Natural killer cell (primary cell): Measurements from ENCODE around the gene NPM1. TPM values are rescaled to one million over a fixed set of nuclear protein-coding genes. Genes with fewer than 3 reads are reported as not detected.
"Not testable (repeated sequence)": the region's sequence is repeated elsewhere in the genome, so short reads cannot be mapped to it uniquely, and the experiment has no call there.

ENCODE experiments used
- ATAC-seq, 3 donors: fragments of 150-1000 bp in 2 of 3; fragments of 200-7000 bp in 1 of 3; cut with Tn5 transposase; 1 replicate in 1 of 3; 2 replicates in 2 of 3; pipeline ENCODE4 v1.10.0; 2021; ENCODE audit warnings: mild to moderate bottlenecking in 2 of 3, moderate library complexity in 2 of 3
- DNase-seq, 2 donors: peaks; one replicate each; pipeline versions ENCODE4 v3.0.0 to v3.0.0-alpha.2; 2013 to 2021; ENCODE audit warnings: mixed read lengths in 1 of 2
- H3K27ac ChIP-seq: one replicate; pipeline ENCODE4 v1.5.1; 2013; ENCODE audit warnings: mild to moderate bottlenecking, low read length
- H3K27me3 ChIP-seq: one replicate; pipeline ENCODE4 v1.6.1; 2013; ENCODE audit warnings: low read length; ENCODE audit not compliant: control insufficient read depth, insufficient read depth
- H3K36me3 ChIP-seq: one replicate; pipeline ENCODE4 v1.6.1; 2013; ENCODE audit warnings: low read length; ENCODE audit not compliant: control insufficient read depth, insufficient read depth
- H3K4me1 ChIP-seq: one replicate; pipeline ENCODE4 v1.6.1; 2013; ENCODE audit warnings: low read length; ENCODE audit not compliant: control insufficient read depth, insufficient read depth
- H3K4me3 ChIP-seq: one replicate; pipeline ENCODE4 v1.5.1; 2013; ENCODE audit warnings: low read length
- H3K9me3 ChIP-seq: one replicate; pipeline ENCODE4 v1.6.1; 2013; ENCODE audit warnings: low read length; ENCODE audit not compliant: control insufficient read depth, insufficient read depth
- H3K27ac Mint-ChIP-seq, 2 donors: one replicate each; pipeline ENCODE4 v1.8.0; 2022; ENCODE audit warnings: mild to moderate bottlenecking in 2 of 2, mixed read lengths in 2 of 2, moderate library complexity in 1 of 2
- H3K27me3 Mint-ChIP-seq, 2 donors: one replicate each; pipeline ENCODE4 v1.8.0; 2022; ENCODE audit warnings: low read depth in 2 of 2, mixed read lengths in 2 of 2
- H3K36me3 Mint-ChIP-seq: one replicate; pipeline ENCODE4 v1.8.0; 2022; ENCODE audit warnings: mixed read lengths
- H3K4me1 Mint-ChIP-seq, 2 donors: one replicate each; pipeline ENCODE4 v1.8.0; 2022; ENCODE audit warnings: mixed read lengths in 2 of 2
- H3K4me3 Mint-ChIP-seq: one replicate; pipeline ENCODE4 v1.8.0; 2022; ENCODE audit warnings: mild to moderate bottlenecking, moderate library complexity, mixed read lengths
- H3K9me3 Mint-ChIP-seq, 2 donors: one replicate each; pipeline ENCODE4 v1.8.0; 2022; ENCODE audit warnings: mixed read lengths in 2 of 2
- CTCF ChIP-seq: fragments of 200-600 bp; IDR thresholded peaks from one replicate; pipeline ENCODE4 v1.8.0; 2022; ENCODE audit warnings: antibody characterized with exemption
- WGBS: methylation state at CpG from one replicate; pipeline ENCODE4 v1.1.7; 2013; ENCODE audit warnings: missing lambda C conversion rate; ENCODE audit not compliant: insufficient coverage; 5-methylcytosine and 5-hydroxymethylcytosine counted together
- intact Hi-C: fragments of 100-400 bp; cut with micrococcal nuclease; formaldehyde crosslinking; loops from one replicate; pipeline ENCODE4 v1.14.2; 2022
- total RNA-seq, 4 donors: library from RNA; stranded (reverse); fragments of 120-200 nt in 1 of 4; gene quantifications; one replicate each; pipeline versions ENCODE4 v1.2.3 to v1.2.4, GENCODE V29; 2013 to 2022

The NPM1 gene
- total RNA-seq, 3 donors from 2014 or later (not counting 1 experiment from before 2014, with no cell fraction given) = 440 to 554 (median 454) TPM

GRCh38 chr5:171371326-171371725 lies 16.3 kb upstream of the NPM1 start:
- peaks cover 2% of the 10 kb centered on the region for H3K4me1 ChIP-seq
- Mint-ChIP-seq H3K4me3 (no peak overlapping the region), H3K27me3 (peaks cover 0 to 20% of the 10 kb centered on the region in 2 donors)

GRCh38 chr5:171379961-171380360 lies 7.7 kb upstream of the NPM1 start:
- intact Hi-C loops = no loop called here

More at GRCh38 chr5:171371326-171371725, 16.3 kb upstream of the NPM1 start:
- no peak overlapping the region for H3K27ac ChIP-seq
- no peaks in the 10 kb centered on the region for H3K27me3 ChIP-seq
- H3K4me3 ChIP-seq = no peak overlapping the region
- no peak for ATAC-seq
- intact Hi-C loops = no loop called here
- no peaks in the 10 kb centered on the region for H3K9me3 ChIP-seq
- no peaks in the 10 kb centered on the region for H3K36me3 ChIP-seq
- 84% methylated on average over 13 of the region's 13 CpGs for WGBS
- Mint-ChIP-seq H3K9me3 (no peaks in the 10 kb centered on the region), H3K27ac (no peak overlapping the region), H3K36me3 (no peaks in the 10 kb centered on the region), H3K4me1 (peaks cover 0 to 4% of the 10 kb centered on the region in 2 donors)
- DNase-seq = no peak
- TF ChIP-seq CTCF = no peak

GRCh38 chr5:171384416-171384815 lies 3.2 kb upstream of the NPM1 start:
- H3K4me1 ChIP-seq = peaks cover 20% of the 10 kb centered on the region
- H3K27me3 ChIP-seq, ATAC-seq, H3K4me3 Mint-ChIP-seq, H3K36me3 ChIP-seq, H3K27me3 Mint-ChIP-seq, DNase-seq, intact Hi-C loops, H3K9me3 Mint-ChIP-seq, H3K9me3 ChIP-seq, H3K27ac Mint-ChIP-seq, H3K4me3 ChIP-seq, H3K36me3 Mint-ChIP-seq, H3K27ac ChIP-seq: not testable (repeated sequence)
- 95% methylated on average over 9 of the region's 9 CpGs for WGBS
- peaks cover 28 to 29% of the 10 kb centered on the region in 2 donors for H3K4me1 Mint-ChIP-seq

More at GRCh38 chr5:171379961-171380360, 7.7 kb upstream of the NPM1 start:
- no peak for ATAC-seq
- Histone ChIP-seq H3K4me1 (no peaks in the 10 kb centered on the region), H3K9me3 (no peaks in the 10 kb centered on the region), H3K27ac (no peak overlapping the region), H3K4me3 (no peak overlapping the region), H3K27me3 (no peaks in the 10 kb centered on the region), H3K36me3 (no peaks in the 10 kb centered on the region)
- Mint-ChIP-seq H3K4me3 (no peak overlapping the region), H3K36me3 (no peaks in the 10 kb centered on the region), H3K4me1 (no peaks in the 10 kb centered on the region), H3K27ac (no peak overlapping the region), H3K9me3 (no peaks in the 10 kb centered on the region), H3K27me3 (peaks cover 0 to 5% of the 10 kb centered on the region in 2 donors)
- no peak for TF ChIP-seq CTCF
- WGBS = 94% methylated on average over 6 of the region's 7 CpGs
- DNase-seq = no peak

- H3K27me3 ChIP-seq, H3K27me3 Mint-ChIP-seq, H3K9me3 Mint-ChIP-seq, H3K36me3 ChIP-seq, DNase-seq, H3K4me3 ChIP-seq, H3K36me3 Mint-ChIP-seq, H3K27ac Mint-ChIP-seq, H3K9me3 ChIP-seq, ATAC-seq, intact Hi-C loops, H3K4me3 Mint-ChIP-seq, H3K27ac ChIP-seq: not testable (repeated sequence)
- peaks cover 20% of the 10 kb centered on the region for H3K4me1 ChIP-seq
- WGBS = 79% methylated on average over 1 of the region's 3 CpGs
- peaks cover 34% of the 10 kb centered on the region in 2 donors for H3K4me1 Mint-ChIP-seq
Observed at GRCh38 chr5:171384999-171385398, 2.6 kb upstream of the NPM1 start.
